ENCODE results near the gene SNAP29. TPM values are rescaled to one million over a fixed set of nuclear protein-coding genes. Genes with fewer than 3 reads are reported as not detected.
A peak's percentile ranks its signal among the peaks of the same experiment; 100 is the strongest.

The SNAP29 gene
- total RNA-seq, 4 donors from 2014 or later = 8.0 to 25.5 (median 20.3) TPM

DNA sequence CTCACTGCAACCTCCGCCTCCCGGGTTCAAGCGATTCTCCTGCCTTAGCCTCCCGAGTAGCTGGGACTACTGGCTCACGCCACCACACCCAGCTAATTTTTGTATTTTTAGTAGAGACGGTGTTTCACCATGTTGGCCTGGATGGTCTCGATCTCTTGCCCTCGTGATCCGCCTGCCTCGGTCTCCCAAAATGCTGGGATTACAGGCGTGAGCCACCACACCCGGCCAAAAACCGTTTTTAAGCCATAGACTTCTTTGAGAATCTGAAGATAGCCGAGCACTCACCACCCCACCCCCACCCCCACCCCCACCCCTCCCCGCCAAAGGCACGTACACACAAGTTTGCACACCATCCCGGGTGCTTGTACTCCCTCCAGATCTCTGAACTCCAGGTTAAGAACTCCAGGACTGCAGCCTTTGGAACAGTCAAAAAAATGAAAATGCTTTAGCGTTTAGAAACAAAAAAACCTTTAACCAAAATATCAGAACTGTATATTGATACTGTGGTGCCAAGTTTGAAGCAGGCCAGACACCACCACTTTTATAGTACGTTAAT lies 59.9 kb downstream of the SNAP29 start:
- in situ Hi-C loops (cut with MboI; ENCODE audit: low pct_ligation_motif_present in 1 of 4, low pct_unique_long_range_greater_than_20kb in 1 of 4, low sequenced_read_pairs in 3 of 4) = no loop called here
- Histone ChIP-seq H3K9me3 (no peaks in the 10 kb centered on the region), H3K36me3 (no peaks in the 10 kb centered on the region), H3K27me3 (no peaks in the 10 kb centered on the region), H3K4me3 (peak overlapping the region; percentile 57 to 90 (median 78)), H3K4me1 (peaks cover 0 to 57% (median 41%) of the 10 kb centered on the region in 4 donors), H3K27ac (peak overlapping the region; percentile 94 to 100 (median 96))
- TF ChIP-seq, protein P1, sequence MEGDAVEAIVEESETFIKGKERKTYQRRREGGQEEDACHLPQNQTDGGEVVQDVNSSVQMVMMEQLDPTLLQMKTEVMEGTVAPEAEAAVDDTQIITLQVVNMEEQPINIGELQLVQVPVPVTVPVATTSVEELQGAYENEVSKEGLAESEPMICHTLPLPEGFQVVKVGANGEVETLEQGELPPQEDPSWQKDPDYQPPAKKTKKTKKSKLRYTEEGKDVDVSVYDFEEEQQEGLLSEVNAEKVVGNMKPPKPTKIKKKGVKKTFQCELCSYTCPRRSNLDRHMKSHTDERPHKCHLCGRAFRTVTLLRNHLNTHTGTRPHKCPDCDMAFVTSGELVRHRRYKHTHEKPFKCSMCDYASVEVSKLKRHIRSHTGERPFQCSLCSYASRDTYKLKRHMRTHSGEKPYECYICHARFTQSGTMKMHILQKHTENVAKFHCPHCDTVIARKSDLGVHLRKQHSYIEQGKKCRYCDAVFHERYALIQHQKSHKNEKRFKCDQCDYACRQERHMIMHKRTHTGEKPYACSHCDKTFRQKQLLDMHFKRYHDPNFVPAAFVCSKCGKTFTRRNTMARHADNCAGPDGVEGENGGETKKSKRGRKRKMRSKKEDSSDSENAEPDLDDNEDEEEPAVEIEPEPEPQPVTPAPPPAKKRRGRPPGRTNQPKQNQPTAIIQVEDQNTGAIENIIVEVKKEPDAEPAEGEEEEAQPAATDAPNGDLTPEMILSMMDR (IDR thresholded peaks at IDR 0.05) = no peak
- TF ChIP-seq POLR2AphosphoS5 (IDR thresholded peaks at IDR 0.05) (no peak), POLR2A (IDR thresholded peaks at IDR 0.05) (no peak), EP300 (IDR thresholded peaks at IDR 0.05; ENCODE audit: low read depth) (no peak)
- DNase-seq = no peak
- WGBS, 2 donors (ENCODE audit: low coverage in 1 of 2) = 0 to 2% methylated on average over 6 to 15 of the region's 19 CpGs
- intact Hi-C loops (cut with DNase I; ENCODE audit: low total_unique reads) = no loop called here

DNA sequence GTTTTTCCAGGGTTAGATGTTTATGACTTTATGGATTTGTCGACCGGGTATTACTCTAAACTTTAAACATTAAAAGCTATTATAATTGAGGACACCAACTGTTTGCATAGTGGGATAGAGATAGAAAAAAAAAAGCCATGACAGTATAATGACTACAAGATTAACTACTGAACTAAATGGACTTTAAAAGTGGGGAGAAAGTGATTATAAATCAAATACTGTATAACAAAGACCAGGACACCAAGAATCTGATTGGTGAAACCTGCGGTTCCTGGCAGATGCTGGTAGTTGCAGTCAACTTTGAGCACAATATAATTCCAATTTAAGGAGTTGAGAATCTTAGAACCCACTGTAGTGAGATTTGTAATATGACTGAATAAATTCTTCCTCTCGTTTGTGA lies 60.9 kb downstream of the SNAP29 start:
- in situ Hi-C loops (cut with MboI; ENCODE audit: low pct_ligation_motif_present in 1 of 4, low pct_unique_long_range_greater_than_20kb in 1 of 4, low sequenced_read_pairs in 3 of 4) = no loop called here
- Histone ChIP-seq H3K9me3 (no peaks in the 10 kb centered on the region), H3K27ac (peak overlapping the region; percentile 94 to 100 (median 96)), H3K4me3 (peak overlapping the region; percentile 8 to 86 (median 64)), H3K36me3 (no peaks in the 10 kb centered on the region), H3K4me1 (peaks cover 0 to 65% (median 44%) of the 10 kb centered on the region in 4 donors), H3K27me3 (no peaks in the 10 kb centered on the region)
- intact Hi-C loops (cut with DNase I; ENCODE audit: low total_unique reads) = no loop called here
- DNase-seq = no peak
- TF ChIP-seq, protein P1 (IDR thresholded peaks at IDR 0.05) = no peak
- TF ChIP-seq POLR2AphosphoS5 (IDR thresholded peaks at IDR 0.05) = no peak
- no peak for TF ChIP-seq POLR2A (IDR thresholded peaks at IDR 0.05)
- no peak for TF ChIP-seq EP300 (IDR thresholded peaks at IDR 0.05; ENCODE audit: low read depth)
- 3 to 5% methylated on average over 3 to 4 of the region's 4 CpGs for WGBS, 2 donors (ENCODE audit: low coverage in 1 of 2)

DNA sequence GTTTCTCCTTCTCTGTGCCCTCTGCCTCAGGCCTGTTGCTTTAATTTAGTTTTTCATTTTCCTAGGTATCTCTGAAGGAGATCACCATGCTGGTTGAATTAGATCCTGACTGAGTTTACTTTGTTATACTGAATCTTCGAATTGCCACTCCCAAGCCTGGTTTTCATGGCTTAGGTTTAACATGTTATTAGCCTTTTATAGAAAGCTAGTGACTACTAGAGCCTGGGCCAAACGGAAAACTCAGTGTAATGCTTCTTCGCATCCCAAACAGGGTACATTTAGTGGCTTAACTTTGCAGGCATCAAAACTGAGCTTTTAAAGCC lies 62.0 kb downstream of the SNAP29 start:
- peaks cover 0 to 76% (median 47%) of the 10 kb centered on the region in 4 donors for H3K4me1 ChIP-seq
- H3K27me3 ChIP-seq = no peaks in the 10 kb centered on the region
- H3K36me3 ChIP-seq = no peaks in the 10 kb centered on the region
- TF ChIP-seq, protein P1 (IDR thresholded peaks at IDR 0.05) = no peak
- TF ChIP-seq EP300 (IDR thresholded peaks at IDR 0.05; ENCODE audit: low read depth) (no peak), POLR2AphosphoS5 (IDR thresholded peaks at IDR 0.05) (no peak), POLR2A (IDR thresholded peaks at IDR 0.05) (no peak)
- H3K27ac ChIP-seq = peak overlapping the region; percentile 94 to 100 (median 96)
- DNase-seq = no peak
- peak overlapping the region in 3 of 4 donors; percentile 57 to 86 (median 71) for H3K4me3 ChIP-seq
- no peaks in the 10 kb centered on the region for H3K9me3 ChIP-seq
- intact Hi-C loops (cut with DNase I; ENCODE audit: low total_unique reads) = no loop called here
- WGBS, 2 donors (ENCODE audit: low coverage in 1 of 2) = 26% methylated on average over 3 of the region's 3 CpGs; no CpG with 5 or more reads in 1 of the 2 donors
- in situ Hi-C loops (cut with MboI; ENCODE audit: low pct_ligation_motif_present in 1 of 4, low pct_unique_long_range_greater_than_20kb in 1 of 4, low sequenced_read_pairs in 3 of 4) = no loop called here

DNA sequence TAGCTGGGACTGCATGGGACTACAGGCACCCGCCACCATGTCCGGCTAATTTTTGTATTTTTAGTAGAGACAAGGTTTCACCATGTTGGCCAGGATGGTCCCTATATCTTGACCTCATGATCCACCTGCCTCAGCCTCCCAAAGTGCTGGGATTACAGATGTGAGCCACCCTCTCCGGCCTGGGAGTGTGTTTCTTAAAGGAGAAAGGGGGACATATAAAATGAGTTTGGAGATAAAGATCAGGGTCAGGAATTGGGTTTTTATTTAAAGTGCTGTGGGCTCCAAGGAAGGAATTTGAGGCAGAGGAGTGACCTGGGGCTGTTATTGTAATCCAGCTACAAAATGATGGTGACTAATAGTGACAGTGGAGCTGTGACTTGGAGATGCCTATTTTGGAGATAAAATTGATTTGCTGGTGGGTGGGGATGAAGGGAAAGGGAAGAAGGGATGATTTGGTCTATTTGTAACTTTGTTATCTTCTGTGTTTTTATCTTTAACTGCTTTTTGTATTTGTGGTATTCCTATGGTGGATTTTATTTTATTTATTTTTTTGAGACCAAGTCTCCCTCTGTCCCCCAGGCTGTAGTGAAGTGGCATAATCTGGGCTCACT lies 63.4 kb downstream of the SNAP29 start:
- intact Hi-C loops (cut with DNase I; ENCODE audit: low total_unique reads) = no loop called here
- 63 to 92% methylated on average over 2 to 3 of the region's 3 CpGs for WGBS, 2 donors (ENCODE audit: low coverage in 1 of 2)

More for the DNA sequence above, 63.4 kb downstream of the SNAP29 start:
- in situ Hi-C loops (cut with MboI; ENCODE audit: low pct_ligation_motif_present in 1 of 4, low pct_unique_long_range_greater_than_20kb in 1 of 4, low sequenced_read_pairs in 3 of 4) = no loop called here
- no peaks in the 10 kb centered on the region for H3K27me3 ChIP-seq
- TF ChIP-seq EP300 (IDR thresholded peaks at IDR 0.05; ENCODE audit: low read depth) = no peak
- TF ChIP-seq, protein P1 (IDR thresholded peaks at IDR 0.05) = no peak
- TF ChIP-seq POLR2A (IDR thresholded peaks at IDR 0.05) = no peak
- TF ChIP-seq POLR2AphosphoS5 (IDR thresholded peaks at IDR 0.05) = no peak
- peaks cover 0 to 76% (median 46%) of the 10 kb centered on the region in 4 donors for H3K4me1 ChIP-seq
- DNase-seq = no peak
- no peak overlapping the region for H3K4me3 ChIP-seq
- no peaks in the 10 kb centered on the region for H3K9me3 ChIP-seq
- no peaks in the 10 kb centered on the region for H3K36me3 ChIP-seq
- H3K27ac ChIP-seq = no peak overlapping the region

Data from transverse colon (tissue), 4 donors.